GM15510 (cell line): ENCODE measurements around the gene B3GALNT2.

Experiments used
- POLR2A ChIP-seq: IDR thresholded peaks from 3 replicates; pipeline ENCODE4 v1.6.1; 2011; ENCODE audit warnings: borderline replicate concordance; ENCODE audit not compliant: insufficient read length; ENCODE audit errors: extremely low read depth

The B3GALNT2 gene

DNA sequence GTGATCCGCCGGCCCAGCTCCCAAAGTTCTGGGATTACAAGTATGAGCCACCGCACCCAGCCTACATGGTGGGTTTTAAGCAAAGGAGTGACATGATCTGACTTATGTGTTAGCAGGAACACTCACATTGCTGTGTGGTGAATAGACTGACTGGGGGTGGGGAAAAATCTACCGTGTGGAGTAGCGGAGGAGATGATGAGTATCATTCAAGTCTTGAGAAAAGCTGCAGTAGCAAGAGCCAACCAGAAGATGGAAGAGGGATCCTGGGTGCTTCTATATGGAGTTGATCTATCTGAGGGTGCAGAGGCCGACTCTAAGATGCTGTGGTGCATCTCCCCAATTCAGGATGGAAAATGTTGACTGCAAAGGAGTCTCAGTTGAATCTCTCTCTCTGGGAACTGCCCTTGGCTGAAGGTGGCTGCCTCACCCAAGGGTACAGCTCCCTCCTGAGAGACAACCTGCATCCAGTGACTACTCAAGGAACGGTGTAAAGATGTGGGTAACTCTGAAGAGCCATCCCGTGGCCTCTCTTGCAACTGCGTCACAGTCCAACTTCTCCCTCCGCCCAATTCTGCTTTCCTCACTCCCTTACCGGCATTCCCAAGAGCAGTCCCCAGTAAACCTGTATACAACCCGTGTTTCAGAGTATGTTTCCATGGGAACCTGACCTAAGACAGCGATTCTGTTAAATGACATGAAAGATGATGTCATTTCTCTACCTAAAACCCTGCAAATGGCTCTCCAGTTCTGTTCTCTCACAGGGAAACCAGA is 7.4 kb upstream of the B3GALNT2 start:
- TF ChIP-seq POLR2A = no peak

DNA sequence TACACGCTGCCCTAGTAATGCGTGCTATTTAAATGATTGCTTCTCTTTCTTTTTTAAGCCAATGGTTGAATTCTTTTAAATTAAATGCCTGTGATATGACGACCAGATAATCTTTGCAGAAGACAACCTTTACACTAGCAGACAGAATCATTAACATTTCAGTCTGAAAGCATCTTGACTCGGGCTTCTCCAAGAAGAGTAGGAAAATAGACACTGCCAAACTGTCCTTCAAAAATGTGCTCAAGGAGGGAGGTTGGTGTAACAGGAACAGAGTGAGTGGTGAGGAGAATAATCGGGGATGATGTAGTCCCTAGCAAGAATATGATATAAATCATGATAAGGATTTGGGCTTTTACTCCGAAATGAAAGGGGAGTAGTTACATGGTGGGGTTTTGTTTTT is 6.6 kb upstream of the B3GALNT2 start:
- TF ChIP-seq POLR2A = no peak

DNA sequence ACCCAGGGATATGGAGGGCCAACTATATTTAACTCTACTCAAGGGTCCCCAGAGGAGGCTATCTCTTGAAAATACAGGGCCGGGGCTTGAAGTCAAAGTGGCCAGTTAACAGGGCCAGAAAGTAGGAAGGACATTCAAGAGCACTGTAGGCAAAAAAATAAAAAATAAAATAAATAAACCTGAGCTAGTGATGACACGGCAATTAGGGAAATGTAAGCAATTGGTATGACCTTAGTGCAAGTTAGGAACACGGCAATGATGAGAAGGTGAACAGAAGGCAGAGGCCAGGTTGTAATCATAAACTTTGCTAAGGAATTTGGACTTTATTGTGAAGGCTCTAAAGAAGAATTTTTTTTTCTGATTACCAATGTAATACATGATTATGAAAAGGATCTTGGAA is 3.4 kb upstream of the B3GALNT2 start:
- TF ChIP-seq POLR2A = no peak

DNA sequence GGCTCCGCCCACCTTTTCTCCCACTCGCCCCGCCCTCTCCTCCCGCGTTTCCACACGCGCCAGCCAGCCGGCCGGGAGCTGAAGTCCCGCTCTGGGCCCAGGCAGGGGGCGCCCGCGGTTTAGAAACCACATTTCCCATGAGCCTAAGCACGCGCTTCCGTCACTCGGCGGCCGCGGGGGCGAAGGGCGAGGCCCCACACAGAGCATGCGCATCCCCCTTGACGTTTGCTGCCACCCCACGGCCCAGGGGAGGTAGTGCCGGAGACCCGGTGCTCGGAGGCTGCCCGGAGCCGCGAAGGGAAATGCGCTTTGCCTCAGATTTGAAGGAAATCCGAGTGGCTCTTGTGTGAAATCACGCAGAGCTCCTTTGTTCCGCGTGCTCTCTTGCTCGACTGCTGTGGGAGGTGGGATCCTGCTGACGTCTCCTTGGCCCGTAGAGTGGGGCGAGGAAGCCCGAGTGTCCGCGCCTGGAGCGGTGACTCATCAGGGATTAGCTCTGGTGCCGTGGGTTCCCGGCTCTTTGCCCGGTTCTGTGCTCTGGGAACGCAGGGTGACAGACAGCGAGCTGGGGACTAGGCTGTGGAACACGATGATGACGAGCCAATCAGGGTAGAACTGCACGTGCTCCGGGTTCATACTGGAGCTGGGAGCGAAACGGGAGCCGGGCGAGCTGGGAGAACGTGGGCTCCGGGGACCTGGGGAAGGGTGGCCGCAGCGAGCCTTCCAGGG is 406 bp upstream of the B3GALNT2 start:
- TF ChIP-seq POLR2A = peak; percentile 66

DNA sequence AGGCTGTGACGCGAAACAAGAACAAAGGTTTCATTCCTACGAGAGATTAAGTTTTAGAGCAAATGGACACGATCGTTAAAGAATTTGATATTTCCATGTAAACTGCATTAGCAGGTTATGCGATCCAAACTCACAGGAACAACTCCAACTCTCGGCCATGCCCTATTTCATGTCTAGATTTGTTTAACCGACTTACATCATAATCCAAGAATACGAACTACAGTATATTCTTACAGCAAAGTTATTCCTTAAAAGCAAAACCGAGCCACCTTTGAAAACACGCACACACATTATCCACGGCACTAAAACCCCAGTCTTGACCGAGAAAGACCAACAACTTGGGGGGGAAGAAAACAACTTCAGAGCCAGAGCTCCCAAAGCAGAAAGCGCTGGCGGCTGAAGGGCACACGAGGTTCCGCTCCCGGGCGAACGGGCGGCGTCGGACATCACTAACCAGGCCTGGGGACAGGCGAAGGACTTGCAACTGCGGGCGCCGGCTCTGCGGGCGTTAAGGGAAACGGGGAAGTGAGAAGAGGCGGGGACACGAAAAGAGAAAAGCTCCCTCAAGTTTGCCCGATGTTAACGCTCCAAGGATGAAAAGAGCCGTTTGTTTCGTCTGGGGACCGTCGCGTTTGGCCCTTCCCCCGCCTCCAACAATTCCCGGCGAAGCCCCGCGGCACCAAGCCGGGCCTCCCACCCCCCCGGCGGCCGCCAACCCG is 690 bp downstream of the B3GALNT2 start:
- TF ChIP-seq POLR2A = no peak

DNA sequence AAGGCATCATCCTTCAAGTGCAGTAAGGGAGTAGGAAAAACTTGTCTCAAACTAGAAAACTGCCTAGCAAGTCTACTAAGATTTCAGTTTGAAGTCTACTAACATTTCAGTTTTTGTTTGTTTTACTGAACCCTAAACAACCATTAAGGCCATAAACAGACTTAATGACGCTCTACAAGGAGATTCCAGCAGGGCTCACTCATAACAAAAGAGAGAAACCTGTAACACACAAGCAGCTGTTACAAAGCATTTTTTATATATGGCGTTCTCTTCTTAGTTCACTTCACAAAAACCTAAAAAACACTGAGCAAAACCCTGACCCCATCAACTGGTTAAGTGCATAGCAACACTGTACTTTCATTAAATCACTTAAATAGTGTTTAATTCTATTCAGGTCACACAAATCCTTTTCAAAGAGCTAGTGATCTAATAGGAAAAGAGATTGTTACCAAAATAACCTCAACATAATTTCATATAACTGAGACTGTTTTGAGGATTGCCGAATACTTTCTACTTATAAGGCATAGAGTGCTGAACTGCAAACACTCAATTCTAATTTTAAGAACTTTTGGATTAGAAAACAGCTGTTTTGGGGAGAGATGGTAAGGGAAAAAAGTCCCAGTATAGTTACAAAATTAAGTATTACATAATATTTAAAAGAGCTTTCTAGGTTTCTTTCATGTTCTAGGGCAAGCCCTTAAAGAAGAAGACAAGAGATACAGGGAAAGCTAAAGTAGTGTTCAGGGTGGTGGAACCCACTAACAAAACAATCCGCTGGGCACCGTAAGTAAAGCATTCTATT is 1.4 kb downstream of the B3GALNT2 start:
- no peak for TF ChIP-seq POLR2A

DNA sequence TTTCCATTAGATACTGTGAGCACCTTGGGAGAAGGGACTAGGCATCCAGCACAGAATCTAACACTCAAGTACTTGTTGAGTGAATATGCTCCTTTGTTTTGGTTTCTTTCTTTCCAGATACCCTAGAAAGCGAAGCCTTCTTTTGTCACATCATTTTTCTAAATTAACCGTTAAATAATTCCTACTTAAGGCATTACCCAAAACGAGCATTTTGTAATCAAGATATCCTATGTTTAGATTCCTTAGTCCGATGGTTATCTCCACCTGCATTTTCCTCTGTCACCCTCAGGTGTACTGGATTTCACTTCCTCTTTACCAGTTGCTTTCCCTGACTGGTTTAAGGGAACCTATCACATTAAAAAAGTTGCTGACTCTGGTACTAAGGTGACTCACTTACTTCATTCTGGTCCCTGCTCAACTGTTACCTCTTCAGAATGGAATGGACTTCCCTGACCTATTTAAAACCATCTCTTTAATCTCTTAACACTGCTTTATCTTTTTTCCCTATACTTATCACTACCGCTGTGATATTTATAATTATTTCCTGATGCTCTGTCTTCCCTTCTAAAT is 3.2 kb downstream of the B3GALNT2 start:
- TF ChIP-seq POLR2A = no peak

DNA sequence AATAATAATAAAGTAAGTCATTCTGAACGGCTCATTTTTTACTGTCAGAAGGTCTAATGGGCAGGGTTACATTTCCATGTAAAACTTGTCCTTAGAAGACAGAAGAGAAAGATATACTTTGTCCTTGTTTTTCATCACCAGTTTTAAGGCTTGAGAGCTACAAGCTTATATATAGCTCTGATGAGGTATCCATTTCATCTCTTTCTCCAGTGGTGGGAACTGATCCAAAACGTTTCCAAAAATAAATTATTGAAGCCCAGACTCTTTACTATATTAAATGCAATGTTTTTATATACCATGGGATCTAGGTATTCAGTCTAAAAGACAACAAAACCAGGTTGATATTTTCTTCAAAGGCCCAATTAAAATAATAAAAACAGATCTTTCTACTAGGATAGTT is 8.7 kb downstream of the B3GALNT2 start:
- no peak for TF ChIP-seq POLR2A

DNA sequence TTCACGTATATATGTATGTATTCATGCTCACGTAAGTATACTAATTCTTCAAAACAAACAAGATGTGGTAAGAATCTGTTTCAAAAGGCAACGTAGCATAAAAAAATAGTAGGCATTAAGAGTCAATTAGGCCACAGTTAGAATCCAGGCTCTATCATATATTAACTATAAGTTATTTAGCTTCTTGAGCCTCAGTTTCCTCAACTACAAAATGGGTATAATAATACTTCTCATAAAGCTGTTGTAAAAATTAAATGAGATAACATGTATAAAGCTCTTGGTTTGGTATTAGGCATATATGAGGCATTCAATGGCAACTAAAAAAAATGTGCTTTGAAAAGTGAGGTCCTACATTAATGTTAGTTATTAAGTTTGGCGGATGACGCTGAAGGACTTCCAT is 9.2 kb downstream of the B3GALNT2 start:
- TF ChIP-seq POLR2A = no peak

DNA sequence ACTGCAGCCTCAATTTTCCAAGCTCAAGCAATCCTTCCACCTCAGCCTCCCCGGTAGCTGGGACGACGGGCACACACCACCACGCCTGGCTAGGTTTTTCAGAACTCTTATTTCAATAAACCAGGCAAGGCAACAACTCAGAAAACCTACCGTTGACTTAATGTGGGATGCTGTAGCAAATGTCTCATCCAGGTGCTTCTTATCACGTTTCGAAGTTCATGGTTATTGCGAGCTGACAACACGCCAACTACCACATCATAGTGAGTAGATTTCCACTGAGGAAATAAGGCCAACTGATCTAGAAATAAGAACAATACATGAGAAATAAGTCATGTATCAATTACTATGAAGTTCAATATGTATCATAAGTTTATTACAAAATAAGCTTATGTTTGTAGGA is 9.7 kb downstream of the B3GALNT2 start:
- no peak for TF ChIP-seq POLR2A

DNA sequence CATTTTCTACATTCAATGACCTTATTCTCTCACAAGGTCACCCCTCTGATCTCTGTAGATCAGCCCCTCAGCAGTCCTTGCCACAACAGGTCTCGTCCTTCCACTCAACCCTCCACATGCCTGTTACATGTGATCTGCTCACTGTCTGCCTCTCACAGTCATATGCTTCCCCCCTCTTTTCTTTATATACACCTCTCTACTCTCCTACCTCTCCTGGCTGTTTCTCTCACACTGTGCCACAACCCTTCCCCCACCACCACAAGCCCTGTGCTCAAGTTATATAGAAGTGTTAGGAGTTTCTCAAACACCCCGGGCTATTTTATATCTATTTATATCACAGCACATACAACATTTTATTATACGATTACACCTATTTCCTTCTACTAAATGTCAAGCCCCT is 12.6 kb downstream of the B3GALNT2 start:
- no peak for TF ChIP-seq POLR2A

DNA sequence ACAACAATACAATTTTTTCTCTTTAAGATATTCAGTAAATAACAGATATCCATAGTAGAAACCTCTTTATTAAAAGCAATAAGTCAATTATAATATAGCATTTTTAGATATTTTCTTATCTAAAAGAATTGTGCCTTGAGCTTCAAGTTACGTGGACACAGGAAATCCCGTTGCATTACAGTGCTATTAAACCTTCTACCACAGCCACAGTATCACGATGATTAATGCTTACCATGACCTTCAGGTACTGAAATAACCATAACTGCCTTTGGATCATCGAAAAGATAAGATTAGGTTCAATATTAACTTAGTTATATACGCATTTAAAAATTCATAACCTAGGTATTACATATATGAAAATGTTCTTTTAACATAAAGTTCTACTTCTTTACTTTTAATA is 17.9 kb downstream of the B3GALNT2 start:
- TF ChIP-seq POLR2A = no peak

DNA sequence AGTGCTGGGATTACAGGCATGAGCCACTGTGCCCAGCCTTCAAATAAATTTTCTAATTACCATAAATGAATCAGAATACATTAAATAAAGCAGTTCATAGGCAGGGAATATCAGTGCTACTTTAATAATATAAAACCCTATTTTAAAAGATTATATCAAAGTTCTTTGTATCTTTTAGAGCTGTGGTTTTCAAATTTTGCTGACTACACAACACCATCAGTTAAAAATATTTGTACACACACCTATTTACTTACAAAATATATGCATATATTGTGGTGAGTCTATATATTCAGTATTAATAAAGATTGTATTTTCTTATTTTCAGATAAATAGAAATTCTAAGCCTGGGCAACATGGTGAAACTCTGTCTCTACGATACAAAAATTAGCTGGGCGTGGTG is 18.7 kb downstream of the B3GALNT2 start:
- no peak for TF ChIP-seq POLR2A

DNA sequence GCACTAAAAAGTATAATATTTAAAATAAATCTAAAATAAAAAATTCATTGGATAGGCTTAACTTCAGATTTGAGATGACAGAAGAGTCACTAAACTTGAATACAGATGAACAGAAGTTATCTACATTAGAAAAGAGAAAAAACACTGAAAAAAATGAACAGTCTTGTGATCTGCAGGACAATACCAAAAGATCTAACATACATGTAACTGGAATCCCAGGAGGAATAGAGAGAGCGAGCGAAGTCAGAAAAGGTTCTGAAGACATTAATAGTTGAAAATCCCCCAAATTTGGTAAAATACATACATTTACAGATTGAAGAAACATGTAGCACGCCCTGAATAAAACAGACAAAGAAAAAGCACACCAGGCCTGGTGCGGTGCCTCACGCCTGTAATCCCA is 21.2 kb downstream of the B3GALNT2 start:
- no peak for TF ChIP-seq POLR2A
